SK-MEL-5 (cell line): Measurements from ENCODE around the gene IFT52. TPM values are rescaled to one million over a fixed set of nuclear protein-coding genes. Genes with fewer than 3 reads are reported as not detected.
"Not testable (repeated sequence)": the region's sequence is repeated elsewhere in the genome, so short reads cannot be mapped to it uniquely, and the experiment has no call there.

Experiments used
- DNase-seq: peaks from one replicate; pipeline ENCODE4 v3.0.0-alpha.2; 2016; ENCODE audit warnings: low read depth, low spot score
- in situ Hi-C: cut with HindIII; loops from 2 replicates; pipeline ENCODE4 v1.10.0; 2016; ENCODE audit warnings: low sequenced_read_pairs, high pct_unique_total_duplicates, low pct_unique_long_range_greater_than_20kb
- total RNA-seq: library from RNA; depleted of rRNA; stranded (reverse); fragments of >200 nt; shearing (Covaris generic); gene quantifications from 2 replicates; pipeline ENCODE4 v1.2.3, GENCODE V29; 2014

The IFT52 gene
- total RNA-seq, 1 experiment from 2014 or later, result 26.8 TPM

- DNase-seq, result peak; percentile 32
- in situ Hi-C loops, result no loop called here
Observed at GRCh38 chr20:43590036-43590391, 723 bp upstream of the IFT52 start.

- DNase-seq, in situ Hi-C loops: not testable (repeated sequence)
Observed at GRCh38 chr20:43601960-43602359, 11.2 kb downstream of the IFT52 start.

- no peak for DNase-seq
- in situ Hi-C loops, result no loop called here
Observed at GRCh38 chr20:43603124-43603523, 12.4 kb downstream of the IFT52 start.

DNA sequence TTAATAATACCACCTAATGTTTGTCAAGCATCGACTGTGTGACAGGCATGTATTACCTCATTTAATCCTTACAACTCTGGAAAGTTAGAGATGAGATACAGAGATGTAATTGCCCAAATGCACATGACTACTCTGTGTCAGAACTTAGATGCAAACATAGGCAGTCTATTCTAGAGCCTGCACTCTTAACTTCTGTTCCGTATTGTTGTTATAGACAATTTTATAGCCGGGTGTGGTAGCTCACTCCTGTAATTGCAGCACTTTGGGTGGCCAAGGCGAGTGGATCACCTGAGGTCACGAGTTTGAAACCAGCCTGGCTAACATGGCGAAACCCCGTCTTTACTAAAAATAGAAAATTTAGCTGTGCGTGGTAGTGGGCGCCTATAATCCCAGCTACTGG, 15.0 kb downstream of the IFT52 start:
- in situ Hi-C loops, result no loop called here
- DNase-seq, result no peak

- in situ Hi-C loops, DNase-seq: not testable (repeated sequence)
Observed at GRCh38 chr20:43607278-43607677, 16.5 kb downstream of the IFT52 start.

GRCh38 chr20:43631598-43631997, 40.9 kb downstream of the IFT52 start:
- DNase-seq, result no peak
- in situ Hi-C loops, result no loop called here

- no peak for DNase-seq
- in situ Hi-C loops, result no loop called here
Observed at GRCh38 chr20:43636429-43636828, 45.7 kb downstream of the IFT52 start.

DNA sequence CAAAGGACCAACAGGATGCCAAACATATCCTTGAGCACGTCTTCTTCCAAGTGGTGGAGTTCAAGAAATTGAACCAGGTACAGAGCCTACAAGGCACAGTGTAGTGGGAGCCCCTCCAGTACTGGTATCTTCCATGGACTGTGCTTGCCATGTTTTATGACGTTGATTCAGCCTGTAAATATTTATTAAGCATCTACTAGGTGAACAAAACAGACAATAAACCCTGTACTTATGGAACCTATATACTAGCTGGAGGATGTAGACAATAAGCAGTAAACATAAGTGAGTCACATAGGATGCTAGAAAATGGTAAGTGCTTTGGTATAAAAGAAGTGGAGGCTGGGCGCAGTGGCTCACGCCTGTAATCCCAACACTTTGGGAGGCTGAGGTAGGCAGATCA, 51.8 kb downstream of the IFT52 start:
- in situ Hi-C loops, result no loop called here
- DNase-seq, result no peak

- in situ Hi-C loops, result no loop called here
- no peak for DNase-seq
Observed at GRCh38 chr20:43650997-43651525, 60.3 kb downstream of the IFT52 start.

DNA sequence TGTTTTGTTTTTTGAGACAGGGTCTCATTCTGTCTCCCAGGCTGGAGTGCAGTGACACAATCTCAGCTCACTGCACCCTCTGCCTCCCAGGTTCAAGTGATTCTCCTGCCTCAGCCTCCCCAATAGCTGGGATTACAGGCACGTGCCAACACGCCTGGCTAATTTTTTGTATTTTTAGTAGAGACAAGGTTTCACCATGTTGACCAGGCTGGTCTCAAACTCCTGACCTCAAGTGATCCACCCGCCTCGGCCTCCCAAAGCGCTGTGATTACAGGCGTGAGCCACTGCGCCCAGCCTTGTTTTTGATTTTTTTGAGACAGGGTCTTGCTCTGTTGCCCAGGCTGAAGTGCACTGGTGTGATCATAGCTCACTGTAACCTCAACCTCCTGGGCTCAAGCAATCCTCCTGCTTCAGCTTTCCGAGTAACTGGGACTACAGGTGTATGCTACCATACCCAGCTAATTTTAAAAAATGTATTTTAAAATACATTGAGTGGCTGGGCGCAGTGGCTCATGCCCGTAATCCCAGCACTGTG, 61.0 kb downstream of the IFT52 start:
- in situ Hi-C loops, result not testable (repeated sequence)

DNA sequence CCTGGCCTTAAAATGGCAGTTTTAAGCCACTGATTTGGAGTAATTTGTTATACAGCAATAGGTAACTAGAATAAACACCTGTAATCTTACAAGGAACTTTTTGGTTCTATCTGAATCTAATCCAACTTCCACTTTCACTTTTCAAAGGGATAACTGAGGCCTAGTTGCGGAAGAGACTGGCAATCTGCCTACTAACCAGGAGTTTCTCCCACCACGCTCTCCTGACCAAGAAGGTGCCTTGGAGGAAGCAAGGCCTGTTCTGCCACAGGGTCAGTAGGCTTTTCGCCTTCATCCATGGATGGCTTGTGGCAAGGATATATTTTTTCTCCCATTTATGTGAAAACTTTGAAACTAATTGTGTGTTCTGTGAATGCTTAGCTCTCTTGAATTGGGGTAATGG, 63.2 kb downstream of the IFT52 start:
- in situ Hi-C loops, result no loop called here
- DNase-seq, result no peak

More for the DNA sequence above, 61.0 kb downstream of the IFT52 start:
- DNase-seq, result not testable (repeated sequence)

GRCh38 chr20:43655176-43655575, 64.4 kb downstream of the IFT52 start:
- in situ Hi-C loops, result not testable (repeated sequence)

GRCh38 chr20:43655937-43656336, 65.2 kb downstream of the IFT52 start:
- DNase-seq, result no peak
- in situ Hi-C loops, result no loop called here

More at GRCh38 chr20:43655176-43655575, 64.4 kb downstream of the IFT52 start:
- not testable (repeated sequence) for DNase-seq

DNA sequence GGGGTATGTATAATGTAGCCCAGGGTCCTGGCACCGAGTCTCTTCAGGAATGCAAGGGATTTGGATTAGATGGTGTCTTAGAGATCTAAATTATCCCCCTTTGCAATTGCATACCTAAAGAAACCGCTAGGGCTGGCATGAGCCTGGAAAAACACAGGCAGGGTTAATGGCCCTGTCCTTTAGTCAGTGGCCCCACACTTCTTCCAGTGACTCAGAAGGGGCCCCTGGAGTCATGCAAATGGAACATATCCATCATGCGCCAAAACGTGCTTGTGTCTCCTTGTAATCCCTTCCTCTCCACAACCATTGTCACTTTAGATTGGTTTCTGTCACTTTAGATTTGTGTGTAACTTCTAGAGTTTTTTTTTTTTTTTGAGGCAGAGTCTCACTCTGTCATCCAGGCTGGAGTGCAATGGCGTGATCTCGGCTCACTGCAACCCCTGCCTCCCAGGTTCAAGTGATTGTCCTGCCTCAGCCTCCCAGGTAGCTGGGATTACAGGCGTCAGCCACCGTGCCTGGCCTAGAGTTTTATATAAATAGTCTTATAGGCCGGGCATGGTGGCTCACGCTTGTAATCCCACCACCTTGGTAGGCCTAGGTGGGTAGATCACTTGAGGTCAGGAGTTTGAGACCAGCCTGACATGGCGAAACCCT, 67.5 kb downstream of the IFT52 start:
- in situ Hi-C loops, result no loop called here
- no peak for DNase-seq

GRCh38 chr20:43658723-43659419, 68.1 kb downstream of the IFT52 start:
- in situ Hi-C loops, result no loop called here

DNA sequence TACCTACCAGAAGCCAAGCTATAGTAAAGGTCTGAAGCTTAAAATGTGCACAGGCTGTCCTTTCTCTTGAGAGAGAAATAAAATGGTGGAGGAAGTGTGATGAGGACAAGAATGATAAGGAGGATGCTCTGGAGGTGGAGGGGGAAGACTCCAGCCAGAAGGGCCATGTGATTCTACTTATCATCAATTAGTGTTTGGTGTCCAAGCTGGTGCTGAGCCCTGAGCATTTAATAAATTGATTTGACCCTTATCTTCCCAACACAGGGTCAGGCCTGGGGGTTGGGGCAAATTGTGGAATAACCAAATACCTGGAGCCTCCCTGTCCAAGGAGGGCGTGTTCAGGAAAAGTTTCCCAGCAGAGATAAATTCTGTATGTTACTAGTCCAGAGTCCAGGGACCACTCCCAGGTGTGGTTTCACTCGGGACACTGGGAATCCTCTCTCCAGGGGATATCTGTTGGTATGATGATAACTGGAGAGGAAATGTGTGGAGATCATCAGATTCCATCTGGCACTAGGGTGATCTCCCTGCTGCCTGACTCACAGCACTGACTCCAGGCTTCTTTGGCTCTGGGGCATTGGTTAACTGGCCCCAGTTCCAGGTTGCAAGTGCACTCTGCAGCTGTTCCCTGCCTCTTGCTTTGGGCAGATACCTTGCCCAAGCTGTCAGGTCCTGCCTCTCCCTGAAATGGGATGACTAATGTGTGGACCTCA, 72.4 kb downstream of the IFT52 start:
- in situ Hi-C loops, result no loop called here
- DNase-seq, result no peak

More at GRCh38 chr20:43658723-43659419, 68.1 kb downstream of the IFT52 start:
- DNase-seq, result no peak

- in situ Hi-C loops, result no loop called here
- no peak for DNase-seq
Observed at GRCh38 chr20:43665466-43666176, 74.9 kb downstream of the IFT52 start.
